ENCODE results near the gene FIGNL2. TPM values are rescaled to one million over a fixed set of nuclear protein-coding genes. Genes with fewer than 3 reads are reported as not detected.
A peak's percentile ranks its signal among the peaks of the same experiment; 100 is the strongest.

Gene FIGNL2
- total RNA-seq, 4 donors from 2014 or later = 0.17 to 0.49 (median 0.29) TPM; not detected in 1

GRCh38 chr12:51871918-51872688 lies 23.6 kb upstream of the FIGNL2 start:
- WGBS, 2 donors = 69 to 70% methylated on average over 16 to 17 of the region's 17 CpGs
- intact Hi-C loops (cut with DNase I; ENCODE audit: low total_unique reads) = no loop called here
- DNase-seq (ENCODE audit: low spot score in 2 of 2) = no peak
- TF ChIP-seq CTCF (IDR thresholded peaks at IDR 0.05) = no peak
- no peak for TF ChIP-seq POLR2A (IDR thresholded peaks at IDR 0.05)
- H3K4me3 ChIP-seq (ENCODE audit: low read depth, poor library complexity, severe bottlenecking) = no peak overlapping the region

DNA sequence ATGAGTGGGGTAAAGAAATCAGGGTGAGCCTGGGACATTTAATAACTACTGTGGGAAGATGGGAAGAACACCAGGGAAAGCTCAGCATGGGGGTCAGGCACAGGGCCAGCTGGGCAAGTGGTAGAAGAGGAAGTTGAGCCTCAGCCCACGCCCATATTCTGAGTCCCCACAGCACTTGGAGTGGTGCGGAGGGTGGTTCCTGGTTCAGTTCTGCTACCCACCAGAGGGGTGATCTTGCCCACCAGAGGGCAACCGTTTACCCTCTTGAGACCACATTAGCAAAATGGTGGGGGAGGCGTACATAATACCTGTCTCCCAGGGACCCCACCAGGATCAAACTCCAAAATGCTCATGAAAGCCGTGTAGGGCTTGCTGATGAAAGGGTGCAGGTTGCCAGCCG lies 22.6 kb upstream of the FIGNL2 start:
- H3K4me3 ChIP-seq (ENCODE audit: low read depth, poor library complexity, severe bottlenecking) = no peak overlapping the region
- no peak for DNase-seq (ENCODE audit: low spot score in 2 of 2)
- intact Hi-C loops (cut with DNase I; ENCODE audit: low total_unique reads) = no loop called here
- WGBS, 2 donors = 61 to 80% methylated on average over 6 of the region's 6 CpGs
- TF ChIP-seq CTCF (IDR thresholded peaks at IDR 0.05) = no peak
- TF ChIP-seq POLR2A (IDR thresholded peaks at IDR 0.05) = no peak

DNA sequence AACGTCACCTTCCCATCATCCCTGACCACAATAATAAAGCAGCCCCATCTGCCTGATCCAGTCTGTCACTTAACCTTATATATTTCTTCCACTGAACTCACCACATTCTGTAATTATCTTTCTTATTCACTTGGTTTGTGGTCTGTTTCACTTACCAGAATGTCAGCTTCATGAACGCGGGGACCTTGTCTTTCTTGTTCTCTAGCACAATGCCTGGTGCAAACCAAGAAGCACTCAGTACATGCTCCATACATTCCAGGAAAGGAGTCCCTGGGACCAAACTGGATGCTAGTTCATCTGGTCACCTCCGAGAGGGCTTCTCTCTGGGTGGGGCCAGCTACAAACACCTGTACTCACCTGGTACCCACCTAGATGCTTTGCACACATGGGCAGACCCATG lies 22.0 kb upstream of the FIGNL2 start:
- 67 to 76% methylated on average over 4 of the region's 4 CpGs for WGBS, 2 donors
- no peak for DNase-seq (ENCODE audit: low spot score in 2 of 2)
- TF ChIP-seq POLR2A (IDR thresholded peaks at IDR 0.05) (no peak), CTCF (IDR thresholded peaks at IDR 0.05) (no peak)

DNA sequence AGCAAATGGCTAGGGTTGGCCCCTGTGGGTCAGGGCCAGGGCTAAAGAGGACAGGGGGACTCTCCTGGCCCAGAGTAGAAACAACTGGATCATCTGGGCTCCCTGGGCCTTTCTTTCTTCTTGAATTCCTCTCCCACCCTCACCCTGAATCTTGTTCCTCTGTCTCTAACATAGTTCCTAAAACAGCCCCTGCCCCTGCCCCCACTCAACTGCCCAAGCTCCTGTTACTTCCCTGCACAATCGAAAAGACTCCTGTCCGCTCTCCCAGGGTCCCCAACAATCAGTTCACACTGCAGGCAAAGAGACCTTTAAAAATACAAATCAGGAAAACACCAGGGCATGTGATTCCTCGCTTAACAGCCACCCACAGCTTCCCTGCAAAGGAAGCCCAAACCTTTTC lies 21.4 kb upstream of the FIGNL2 start:
- H3K4me3 ChIP-seq (ENCODE audit: low read depth, poor library complexity, severe bottlenecking) = no peak overlapping the region
- TF ChIP-seq POLR2A (IDR thresholded peaks at IDR 0.05) = no peak
- no peak for TF ChIP-seq CTCF (IDR thresholded peaks at IDR 0.05)
- WGBS, 2 donors = 61 to 67% methylated on average over 3 of the region's 3 CpGs
- intact Hi-C loops (cut with DNase I; ENCODE audit: low total_unique reads) = no loop called here
- no peak for DNase-seq (ENCODE audit: low spot score in 2 of 2)

More for the DNA sequence above, 22.0 kb upstream of the FIGNL2 start:
- intact Hi-C loops (cut with DNase I; ENCODE audit: low total_unique reads) = no loop called here
- no peak overlapping the region for H3K4me3 ChIP-seq (ENCODE audit: low read depth, poor library complexity, severe bottlenecking)

DNA sequence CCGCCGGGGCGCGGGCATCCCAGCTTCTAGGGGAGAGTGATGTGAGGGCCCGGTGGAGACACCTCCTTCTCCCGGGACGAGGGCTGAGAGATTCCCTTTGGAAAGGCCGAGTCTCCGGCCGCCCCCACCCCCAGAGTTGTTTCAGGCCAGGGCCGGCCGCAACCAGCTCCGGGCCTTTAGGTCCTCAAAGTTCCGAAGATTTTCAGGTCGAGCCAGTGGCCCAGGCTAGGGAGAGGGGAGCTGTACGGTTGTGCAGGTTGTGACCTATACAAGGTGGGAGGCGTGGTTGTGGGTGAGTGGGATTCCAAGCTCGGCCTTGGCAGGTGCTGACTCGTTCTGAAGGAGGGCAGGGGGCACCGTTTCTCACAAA lies 21.0 kb upstream of the FIGNL2 start:
- 32 to 39% methylated on average over 11 to 20 of the region's 20 CpGs for WGBS, 2 donors
- H3K4me3 ChIP-seq (ENCODE audit: low read depth, poor library complexity, severe bottlenecking) = no peak overlapping the region
- intact Hi-C loops (cut with DNase I; ENCODE audit: low total_unique reads) = no loop called here
- DNase-seq (ENCODE audit: low spot score in 2 of 2) = no peak
- no peak for TF ChIP-seq POLR2A (IDR thresholded peaks at IDR 0.05)

GRCh38 chr12:51868821-51869495 lies 20.4 kb upstream of the FIGNL2 start:
- TF ChIP-seq CTCF (IDR thresholded peaks at IDR 0.05) (no peak), POLR2A (IDR thresholded peaks at IDR 0.05) (no peak)
- WGBS, 2 donors = 5 to 7% methylated on average over 35 to 37 of the region's 67 CpGs
- H3K4me3 ChIP-seq (ENCODE audit: low read depth, poor library complexity, severe bottlenecking) = peak overlapping the region; percentile 21
- intact Hi-C loops (cut with DNase I; ENCODE audit: low total_unique reads) = no loop called here
- DNase-seq (ENCODE audit: low spot score in 2 of 2) = no peak

Measured in lower leg skin (tissue), 4 donors.